Renal cortical epithelial cell (primary cell): ENCODE measurements around the gene LAP3. TPM values are rescaled to one million over a fixed set of nuclear protein-coding genes. Genes with fewer than 3 reads are reported as not detected.

Experiments used
- total RNA-seq: library from RNA; depleted of rRNA; stranded (reverse); fragments of >200 nt; gene quantifications from 2 replicates; pipeline ENCODE4 v1.2.3, GENCODE V29; 2014

The LAP3 gene
- total RNA-seq, 1 donor from 2014 or later, result 100 TPM

Other genes starting within 250 kb of the LAP3 start
- gene QDPR, start 65.1 kb upstream of the LAP3 start, total RNA-seq, result 6.3 and 19.3 TPM in 2 replicates
- gene CLRN2, start 62.0 kb upstream of the LAP3 start, total RNA-seq, result not detected in 2 replicates
- gene MED28, start 37.4 kb downstream of the LAP3 start, total RNA-seq, result 8.9 and 11.7 TPM in 2 replicates
- not detected in 2 replicates for gene FAM184B, start 204.4 kb downstream of the LAP3 start, total RNA-seq
- gene DCAF16, start 233.6 kb downstream of the LAP3 start, total RNA-seq, result 14.4 and 18.9 TPM in 2 replicates
- gene NCAPG, start 233.8 kb downstream of the LAP3 start, total RNA-seq, result 1.5 and 14.4 TPM in 2 replicates